GM19468 (cell line): Measurements from ENCODE around the gene CCDC74B.
"Not testable (repeated sequence)": the region's sequence is repeated elsewhere in the genome, so short reads cannot be mapped to it uniquely, and the experiment has no call there.

Experiments
- ATAC-seq: cut with Tn5 transposase; IDR thresholded peaks from one replicate; pipeline ENCODE4 v1.9.1; 2021; ENCODE audit warnings: mild to moderate bottlenecking, moderate library complexity, moderate number of reproducible peaks; ENCODE audit not compliant: unreplicated experiment; ENCODE audit errors: extremely low read depth

The CCDC74B gene

DNA sequence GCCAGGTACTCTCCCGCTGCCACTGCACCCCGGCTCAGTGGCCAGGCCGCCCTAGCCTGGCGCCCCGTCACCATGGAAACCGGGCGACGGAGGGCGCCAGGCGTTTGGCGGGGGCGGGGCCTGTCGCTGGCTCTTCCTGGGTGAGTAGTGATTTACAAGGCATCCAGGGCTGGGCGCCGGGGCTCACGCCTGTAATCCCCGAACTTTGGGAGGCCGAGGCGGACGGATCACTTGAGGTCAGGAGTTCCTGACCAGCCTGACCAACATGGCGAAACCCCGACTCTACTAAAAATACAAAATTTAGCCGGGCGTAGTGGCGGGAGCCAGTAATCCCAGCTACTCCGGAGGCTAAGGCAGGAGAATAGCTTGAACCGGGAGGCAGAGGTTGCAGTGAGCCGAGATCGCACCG, at the start of gene CCDC74B:
Gene CCDC74B, minus strand, starts transcription at position 107 of the 409 bp plus-strand sequence. CDS start 116 bp downstream, outside the sequence.
- peak; percentile 76 for ATAC-seq

DNA sequence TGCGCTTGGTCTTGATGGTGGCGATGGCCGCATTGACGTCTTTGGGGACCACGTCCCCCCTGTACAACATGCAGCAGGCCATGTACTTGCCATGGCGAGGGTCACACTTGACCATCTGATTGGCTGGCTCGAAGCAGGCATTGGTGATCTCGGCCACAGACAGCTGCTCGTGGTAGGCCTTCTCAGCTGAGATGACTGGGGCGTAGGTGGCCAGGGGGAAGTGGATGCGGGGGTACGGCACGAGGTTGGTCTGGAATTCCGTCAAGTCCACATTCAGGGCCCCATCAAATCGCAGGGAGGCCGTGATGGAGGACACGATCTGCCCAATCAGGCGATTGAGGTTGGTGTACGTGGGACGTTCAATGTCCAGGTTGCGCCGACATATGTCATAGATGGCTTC, 48.9 kb upstream of the CCDC74B start:
- not testable (repeated sequence) for ATAC-seq

- ATAC-seq = not testable (repeated sequence)
Measured at GRCh38 chr2:130192451-130192850, 47.5 kb upstream of the CCDC74B start.

DNA sequence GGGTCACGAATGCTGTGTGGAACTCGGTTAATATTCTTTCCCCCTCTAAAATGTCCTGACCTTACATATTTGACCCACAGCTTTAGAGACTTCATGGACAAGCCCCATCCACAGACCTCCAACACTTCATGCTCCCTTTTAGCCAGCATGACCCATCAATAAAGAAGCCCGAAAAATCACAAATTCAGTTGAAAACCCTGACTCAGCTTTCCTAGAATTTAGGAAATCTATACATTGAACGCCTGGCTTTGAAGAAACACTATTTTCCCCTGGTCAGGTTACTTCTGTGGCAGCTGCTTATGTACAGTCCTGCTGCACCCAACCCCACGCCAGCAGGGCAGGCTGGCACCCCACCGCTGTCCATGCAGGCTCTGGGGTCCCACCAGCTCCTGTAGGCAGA, 46.4 kb upstream of the CCDC74B start:
- ATAC-seq = not testable (repeated sequence)

DNA sequence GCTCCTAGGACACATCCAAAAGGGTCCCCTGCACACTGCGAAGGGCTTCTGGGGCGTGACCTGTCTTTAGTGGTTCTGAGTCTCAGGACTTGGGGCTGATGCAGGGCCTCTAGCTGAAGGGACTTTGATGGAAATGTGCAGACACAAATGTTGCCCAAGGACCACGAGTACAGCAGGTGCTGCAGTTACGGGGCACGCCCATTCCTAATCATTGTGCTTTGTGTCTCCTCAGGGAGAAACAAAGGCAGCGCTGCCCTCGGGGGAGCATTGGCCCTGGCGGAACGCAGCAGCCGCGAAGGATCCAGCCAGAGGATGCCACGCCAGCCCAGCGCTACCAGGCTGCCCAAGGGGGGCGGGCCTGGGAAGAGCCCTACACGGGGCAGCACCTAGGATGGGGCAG, 45.3 kb upstream of the CCDC74B start:
- no peak for ATAC-seq

DNA sequence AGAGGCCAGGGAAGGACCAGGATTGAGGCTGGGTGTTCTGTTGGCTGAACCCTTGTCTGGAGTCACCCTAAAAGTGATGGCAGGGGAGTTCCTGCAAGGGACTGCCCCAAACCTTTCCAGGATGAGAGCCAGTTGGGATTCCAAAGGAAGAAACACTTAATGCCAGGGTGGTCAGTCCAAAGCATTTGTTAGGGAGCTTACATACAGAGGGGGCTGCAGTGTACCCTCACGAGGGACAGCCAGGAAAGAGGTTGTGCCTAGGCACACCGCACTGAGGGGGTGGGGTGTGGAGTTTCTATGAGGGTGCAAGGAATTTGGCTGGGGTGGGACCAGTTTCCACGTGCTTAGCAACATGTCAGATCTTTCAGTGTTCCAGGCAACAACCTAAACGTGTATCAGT, 44.0 kb upstream of the CCDC74B start:
- ATAC-seq = not testable (repeated sequence)

DNA sequence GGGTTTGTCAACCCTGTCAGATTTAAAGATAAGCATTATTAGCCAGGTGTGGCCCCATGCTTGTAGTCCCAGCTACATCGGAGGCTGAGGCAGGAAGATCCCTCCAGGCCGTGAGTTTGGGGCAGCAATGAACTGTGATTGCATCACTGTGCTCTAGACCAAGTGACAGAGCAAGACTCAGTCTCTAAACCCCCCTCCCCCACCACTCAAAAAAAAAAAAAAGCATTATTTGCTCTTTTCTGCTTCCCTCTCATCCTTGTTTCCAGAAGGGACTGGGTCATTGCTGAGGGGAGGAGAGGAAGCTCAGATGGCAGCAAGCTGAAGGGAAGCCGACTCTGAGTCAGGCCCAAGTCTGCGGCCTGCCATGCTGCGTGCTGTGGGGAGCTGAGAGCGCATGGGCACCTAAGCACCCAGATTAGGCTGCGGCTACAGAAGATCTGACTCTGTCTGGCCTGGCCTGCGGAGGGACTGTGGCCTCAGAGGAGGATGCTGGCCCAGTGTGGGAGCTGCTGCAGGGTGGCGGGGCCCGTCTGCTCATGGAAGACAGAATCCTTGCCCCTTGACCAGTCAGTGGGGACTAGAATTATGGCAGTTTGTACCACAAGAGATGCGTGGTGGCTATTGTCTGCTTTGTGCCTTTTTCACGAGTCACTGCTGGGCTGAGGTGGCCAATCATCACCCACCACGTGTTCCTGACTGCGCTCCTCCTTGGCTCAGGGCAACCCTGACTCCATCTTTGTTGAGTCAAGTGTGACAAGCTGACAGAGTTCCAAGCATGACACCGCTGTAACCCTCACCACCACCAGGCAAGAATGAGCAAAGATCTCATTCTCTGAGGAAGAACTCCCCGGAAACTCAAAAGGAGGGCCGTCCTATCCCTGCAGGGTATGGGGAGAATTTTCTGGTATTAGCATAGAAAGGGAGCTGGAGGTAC, 43.2 kb upstream of the CCDC74B start:
- not testable (repeated sequence) for ATAC-seq

DNA sequence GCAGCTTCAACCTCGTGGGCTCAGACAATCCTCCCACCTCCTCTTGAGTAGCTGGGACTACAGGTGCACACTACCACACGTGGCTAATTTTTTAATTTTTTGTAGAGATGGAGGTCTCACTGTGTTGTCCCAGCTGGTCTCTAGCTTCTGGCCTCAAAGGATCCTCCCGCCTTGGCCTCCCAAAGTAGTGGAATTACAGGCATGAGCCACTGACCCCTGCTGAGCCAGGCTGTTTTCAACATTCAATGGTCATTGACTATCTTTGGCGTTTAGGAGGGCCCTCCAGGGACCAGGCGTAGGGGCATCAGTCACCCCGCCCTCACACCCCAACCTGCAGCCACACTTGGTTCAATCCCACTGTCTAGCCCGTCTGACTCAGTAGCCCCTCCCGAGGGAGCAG, 42.4 kb upstream of the CCDC74B start:
- no peak for ATAC-seq

DNA sequence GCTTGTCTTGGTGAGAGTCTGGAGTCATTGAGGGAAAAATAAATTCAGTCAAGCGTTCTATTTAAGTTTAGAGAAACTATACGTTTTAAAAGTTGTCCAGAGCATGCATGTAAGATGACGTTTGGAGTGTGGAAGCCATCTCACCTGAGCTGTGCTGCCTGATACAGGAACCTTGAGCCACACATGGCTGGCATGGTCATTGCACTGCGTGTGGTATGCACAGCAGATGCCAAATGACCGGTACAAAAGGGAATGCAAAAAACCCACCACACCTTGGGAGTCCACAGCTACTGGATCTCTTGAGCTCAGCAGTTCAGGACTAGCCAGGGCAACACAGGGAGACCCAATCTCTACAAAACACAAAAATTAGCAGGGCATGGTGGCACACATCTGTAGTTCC, 41.5 kb upstream of the CCDC74B start:
- no peak for ATAC-seq

- no peak for ATAC-seq
Measured at GRCh38 chr2:130185896-130186295, 41.0 kb upstream of the CCDC74B start.

DNA sequence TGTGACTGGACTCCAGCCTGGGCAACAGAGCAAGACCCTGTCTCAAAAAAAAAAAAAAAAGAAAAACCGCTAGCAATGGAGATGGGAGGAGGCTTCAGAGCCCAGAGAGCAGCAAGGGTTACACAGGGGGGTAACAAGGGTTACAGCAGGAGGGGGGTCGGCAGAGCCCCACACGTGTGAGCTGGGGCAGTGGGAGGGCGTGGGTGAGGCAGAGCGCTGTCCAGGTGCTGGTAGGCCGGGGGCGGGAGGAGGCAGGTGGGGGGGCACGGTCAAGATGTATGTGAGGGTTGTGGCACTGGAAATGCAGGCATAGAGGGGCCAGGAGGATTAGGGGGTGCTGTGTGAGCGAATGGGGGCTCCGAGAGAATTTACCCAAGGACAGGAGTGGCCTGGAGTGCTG, 40.5 kb upstream of the CCDC74B start:
- no peak for ATAC-seq

DNA sequence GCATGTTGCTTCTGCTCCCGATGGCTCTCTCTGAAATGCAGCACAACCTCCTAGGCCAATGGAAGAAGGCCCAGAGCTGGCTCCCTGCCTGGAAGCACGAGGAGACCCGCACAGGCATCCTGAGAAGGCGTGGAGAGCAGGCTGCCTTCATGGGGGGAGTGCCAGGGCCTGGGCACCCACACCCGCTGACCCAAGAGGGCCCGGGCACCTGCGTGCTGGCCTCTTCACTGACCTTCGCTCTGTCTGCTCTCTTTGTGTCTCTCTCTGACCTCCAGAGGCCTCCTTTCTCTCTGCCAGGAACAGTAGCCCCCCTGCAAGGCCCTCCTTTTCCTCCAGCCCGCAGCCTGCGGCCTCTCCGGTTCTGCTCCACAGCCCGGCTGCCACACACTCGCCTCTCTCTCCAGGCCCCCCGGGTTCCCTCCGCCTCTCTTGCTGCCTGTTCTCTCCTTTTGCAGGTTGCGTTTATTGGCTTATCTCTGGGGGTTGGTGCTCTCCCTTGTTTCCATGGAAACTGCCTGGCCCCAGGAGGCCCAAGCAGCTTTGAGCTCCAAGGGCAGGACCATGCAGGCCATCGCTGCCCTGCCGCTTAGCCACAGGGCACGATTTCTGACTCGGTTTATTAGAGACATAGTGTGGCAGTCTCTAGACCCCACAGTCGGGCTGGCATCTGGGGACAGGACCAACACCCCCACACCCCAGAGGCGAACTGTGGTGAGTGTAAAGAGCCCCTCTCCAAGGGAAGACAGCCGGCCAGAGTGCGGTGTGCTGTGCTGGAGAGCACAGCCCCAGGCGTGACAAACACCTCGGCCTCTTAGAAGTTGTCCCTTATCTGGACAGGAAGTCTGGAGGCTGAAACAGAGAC, 38.8 kb upstream of the CCDC74B start:
- no peak for ATAC-seq

DNA sequence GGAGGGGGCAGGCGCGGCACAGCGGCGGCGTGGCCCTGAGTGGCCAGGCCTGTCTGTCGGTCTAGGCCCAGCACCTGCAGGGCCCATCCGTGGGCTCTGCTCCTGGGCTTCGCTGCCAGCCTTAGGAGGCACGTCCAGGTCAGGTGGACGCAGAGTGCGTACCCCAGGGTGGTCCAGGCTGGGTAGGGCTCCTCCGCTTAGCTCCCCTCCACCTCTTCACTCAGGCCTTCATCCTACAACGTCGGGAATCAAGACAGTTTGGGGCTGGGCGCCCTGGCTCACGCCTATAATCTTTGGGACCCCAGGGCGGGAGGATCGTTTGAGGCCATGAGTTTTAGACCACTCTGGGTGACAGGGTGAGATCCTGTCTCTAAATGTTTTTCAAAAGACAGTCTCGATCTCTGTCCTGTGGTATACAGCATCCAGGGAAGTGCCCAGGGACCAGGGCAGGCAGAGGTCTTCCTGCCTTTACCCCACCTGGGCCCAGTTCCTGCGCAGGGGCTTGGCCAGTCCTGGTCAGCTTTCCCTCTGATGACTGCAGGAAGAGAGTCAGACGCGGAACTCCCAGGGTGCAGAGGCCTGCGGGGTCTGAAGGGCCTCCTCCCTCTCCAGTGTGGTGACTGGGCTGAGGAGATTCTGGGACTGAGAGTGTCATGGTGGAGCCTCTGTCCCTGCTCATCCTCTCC, 38.1 kb upstream of the CCDC74B start:
- ATAC-seq = not testable (repeated sequence)

DNA sequence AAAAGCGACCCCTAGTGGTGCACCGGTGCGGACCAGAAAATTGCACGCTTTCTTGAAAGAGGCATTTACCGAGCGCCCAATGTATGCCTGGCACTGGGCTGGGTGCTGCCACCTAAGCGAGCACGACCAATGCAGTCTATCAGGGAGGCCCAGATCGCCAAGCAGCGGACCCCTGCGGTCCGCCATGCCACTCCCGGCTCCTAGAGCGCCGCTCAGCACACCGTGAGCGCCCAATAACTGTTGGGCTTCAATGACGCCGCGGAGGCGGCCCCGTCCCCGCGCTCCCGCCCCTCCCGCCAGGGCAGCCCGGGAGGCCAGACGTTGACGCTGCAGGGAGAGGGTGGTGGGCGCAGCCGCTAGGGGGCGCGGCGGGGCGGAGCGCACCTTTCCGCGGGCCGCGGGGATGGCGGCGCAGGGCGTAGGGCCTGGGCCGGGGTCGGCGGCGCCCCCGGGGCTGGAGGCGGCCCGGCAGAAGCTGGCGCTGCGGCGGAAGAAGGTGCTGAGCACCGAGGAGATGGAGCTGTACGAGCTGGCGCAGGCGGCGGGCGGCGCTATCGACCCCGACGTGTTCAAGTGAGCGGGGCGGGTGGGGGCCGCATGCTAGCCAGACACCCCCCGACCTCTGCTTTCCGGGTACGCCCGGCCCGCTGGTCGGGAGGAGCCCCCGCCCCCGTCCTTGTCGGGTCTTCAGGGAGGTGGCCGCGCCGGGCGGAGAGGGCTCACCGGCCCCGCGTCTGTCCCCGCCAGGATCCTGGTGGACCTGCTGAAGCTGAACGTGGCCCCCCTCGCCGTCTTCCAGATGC, 37.2 kb upstream of the CCDC74B start, which contains the start of gene MZT2B:
Gene MZT2B, plus strand, starts transcription at position 383 of the 803 bp plus-strand sequence. Its CDS starts 21 bp downstream, at position 404.
- peak; percentile 90 for ATAC-seq

- ATAC-seq = peak; percentile 44
Measured at GRCh38 chr2:130181325-130181879, 36.5 kb upstream of the CCDC74B start, which contains the start of gene SMPD4. Gene SMPD4 (minus strand): TSS chr2:130181602. CDS start chr2:130176592, 5,010 bp downstream.

- ATAC-seq = not testable (repeated sequence)
Measured at GRCh38 chr2:130180404-130181324, 35.8 kb upstream of the CCDC74B start.

- not testable (repeated sequence) for ATAC-seq
Measured at GRCh38 chr2:130174866-130175265, 30.0 kb upstream of the CCDC74B start.

DNA sequence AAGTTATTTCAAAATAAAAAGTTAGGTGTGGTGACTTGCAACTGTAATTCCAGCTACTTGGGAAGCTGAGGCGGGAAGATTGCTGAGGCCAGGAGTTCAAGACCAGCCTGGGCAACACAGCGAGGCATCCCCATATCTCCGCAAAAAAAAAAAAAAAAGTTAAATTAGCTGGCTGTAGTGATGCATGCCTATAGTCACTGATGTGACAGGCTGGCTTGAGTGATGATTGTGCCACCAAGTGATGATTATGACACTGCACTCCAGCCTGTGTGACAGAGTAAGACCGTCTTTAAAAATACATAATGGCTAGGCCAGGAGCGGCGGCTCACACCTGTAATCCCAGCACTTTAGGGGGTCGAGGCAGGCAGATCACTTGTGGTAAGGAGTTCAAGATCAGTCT, 25.0 kb upstream of the CCDC74B start:
- no peak for ATAC-seq
